AG08396 (cell line): ENCODE results near the gene PRR33.

Experiments
- DNase-seq: peaks from one replicate; pipeline ENCODE4 v3.0.0; 2012; ENCODE audit warnings: low spot score, mixed read lengths

The PRR33 gene

GRCh38 chr11:1862588-1863351 lies 28.9 kb downstream of the PRR33 start:
- DNase-seq = no peak

DNA sequence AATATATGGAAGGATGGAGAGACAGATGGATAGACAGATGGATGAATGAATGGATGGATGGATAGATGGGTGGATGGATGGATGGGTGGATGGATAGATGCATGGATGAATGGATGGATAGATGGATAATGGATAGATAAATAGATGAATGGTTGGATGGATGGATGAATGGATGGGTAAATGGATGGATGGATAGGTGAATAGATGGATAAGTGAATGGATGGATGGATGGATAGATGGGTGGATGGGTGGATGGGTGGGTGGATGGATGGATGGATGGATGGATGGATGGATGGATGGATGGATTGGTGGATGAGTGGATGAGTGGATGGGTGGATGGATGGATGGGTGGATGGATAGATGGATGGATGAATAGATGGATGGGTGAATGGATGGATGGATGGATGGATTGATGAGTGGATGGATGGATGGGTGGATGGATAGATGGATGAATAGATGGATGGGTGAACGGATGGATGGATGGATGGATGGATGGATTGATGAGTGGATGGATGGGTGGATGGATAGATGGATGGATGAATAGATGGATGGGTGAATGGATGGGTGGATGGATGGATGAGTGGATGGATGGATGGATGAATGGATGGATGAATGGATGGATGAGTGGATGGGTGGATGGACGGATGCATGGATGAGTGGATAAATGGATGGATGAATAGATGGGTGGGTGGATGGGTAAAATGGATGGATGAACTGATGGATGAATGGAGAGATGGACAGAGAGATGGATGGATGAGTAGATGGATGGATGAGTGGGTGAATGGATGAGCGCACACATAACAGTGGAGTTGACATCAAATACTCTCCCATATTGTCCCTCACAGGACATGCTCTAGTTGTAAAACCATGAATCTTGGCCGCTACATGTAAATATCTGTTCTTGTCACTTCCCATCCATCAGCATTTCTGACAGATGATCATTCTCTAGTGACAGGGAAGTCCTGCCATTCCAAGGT lies 30.0 kb downstream of the PRR33 start:
- no peak for DNase-seq

GRCh38 chr11:1860108-1860507 lies 31.6 kb downstream of the PRR33 start:
- DNase-seq = no peak

GRCh38 chr11:1859004-1859403 lies 32.7 kb downstream of the PRR33 start:
- DNase-seq = no peak

GRCh38 chr11:1858576-1858975 lies 33.1 kb downstream of the PRR33 start:
- DNase-seq = no peak

GRCh38 chr11:1858154-1858553 lies 33.5 kb downstream of the PRR33 start:
- no peak for DNase-seq

GRCh38 chr11:1857064-1857463 lies 34.6 kb downstream of the PRR33 start:
- DNase-seq = no peak

- no peak for DNase-seq
Observed at GRCh38 chr11:1856306-1857005, 35.2 kb downstream of the PRR33 start.

GRCh38 chr11:1855886-1856265 lies 35.8 kb downstream of the PRR33 start:
- no peak for DNase-seq

DNA sequence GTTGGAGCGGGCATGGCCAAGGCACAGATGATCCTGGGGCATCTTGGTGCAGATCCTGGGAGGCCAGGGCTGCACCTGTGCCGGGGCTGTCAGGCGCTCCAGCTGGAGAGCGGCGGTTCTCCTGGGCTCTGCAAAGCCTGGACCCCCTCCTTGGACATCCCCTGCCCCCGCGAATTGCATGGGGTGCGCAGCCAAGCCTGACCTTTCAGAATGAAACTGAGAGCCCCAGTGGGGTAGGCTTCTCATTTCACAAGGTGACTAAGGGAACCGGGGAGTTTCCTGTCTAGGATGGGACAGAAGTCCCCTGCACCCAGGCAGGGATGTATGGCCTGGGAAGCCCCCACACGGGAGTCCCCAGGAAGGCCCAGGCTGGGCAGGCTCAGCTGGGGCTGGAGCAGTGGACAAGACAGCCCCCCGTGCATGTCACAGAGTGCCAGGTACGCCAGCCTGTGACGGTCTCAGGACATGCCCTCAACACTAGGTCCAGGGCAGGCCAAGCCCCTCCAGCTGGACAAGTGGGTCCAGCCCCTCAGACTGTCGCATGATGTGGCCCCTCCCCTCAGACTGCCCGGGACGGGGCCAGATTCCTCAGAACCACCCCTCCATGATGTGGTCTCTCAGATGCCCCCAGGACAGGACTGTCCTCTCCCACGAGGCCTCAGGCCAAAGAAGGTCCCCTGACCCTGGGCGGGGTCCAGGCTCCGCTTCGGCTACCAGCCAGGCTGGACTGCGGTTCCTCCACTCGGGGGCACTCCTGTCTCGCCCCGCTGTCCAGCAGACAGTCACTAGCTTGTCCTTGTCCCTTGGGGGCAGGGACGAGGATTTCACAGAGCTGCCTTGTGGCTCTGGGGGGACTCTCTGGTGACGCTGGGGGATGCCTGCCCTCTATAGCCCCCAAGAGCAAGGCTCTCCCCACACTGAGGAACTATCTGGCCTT lies 36.5 kb downstream of the PRR33 start:
- DNase-seq = no peak

DNA sequence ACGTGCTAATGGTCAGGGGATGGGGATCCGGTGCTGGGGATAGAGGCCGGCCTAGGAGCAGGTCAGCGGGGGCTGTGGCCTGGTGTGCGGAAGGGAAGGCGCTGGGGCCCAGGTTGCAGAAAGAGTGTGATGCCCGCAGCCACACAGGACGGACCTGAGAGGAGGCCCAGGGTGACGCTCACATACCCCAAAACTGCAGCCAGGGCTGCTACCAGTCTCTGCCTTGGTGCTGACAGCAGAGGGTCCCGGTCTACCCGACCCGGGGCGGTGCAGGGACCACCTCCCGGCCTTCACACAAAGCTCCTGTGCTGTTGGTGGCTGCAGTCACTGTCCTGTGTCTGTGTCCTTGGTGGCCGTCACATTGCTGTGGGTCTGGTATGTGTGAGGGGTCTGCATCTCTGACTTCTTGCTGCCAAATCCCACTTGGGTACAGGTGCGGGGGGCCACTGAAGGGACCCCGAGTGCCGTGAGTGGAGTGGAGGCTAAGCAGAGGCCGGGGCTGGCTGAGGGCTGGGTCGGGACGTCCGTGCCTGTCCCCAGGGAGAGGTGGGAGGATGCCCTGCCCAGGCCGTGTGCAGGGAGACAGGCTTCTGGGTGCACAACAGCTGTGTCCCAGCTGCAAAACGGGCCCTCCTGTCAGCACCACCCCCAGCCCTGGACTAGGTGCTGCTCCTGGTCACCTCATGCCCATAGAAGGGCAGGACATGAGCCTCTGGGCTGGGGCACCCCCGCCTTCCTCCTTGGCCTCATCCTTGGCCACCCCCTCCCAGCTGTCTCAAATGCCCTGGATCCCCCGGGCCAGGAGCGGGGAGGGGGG lies 37.4 kb downstream of the PRR33 start:
- no peak for DNase-seq

DNA sequence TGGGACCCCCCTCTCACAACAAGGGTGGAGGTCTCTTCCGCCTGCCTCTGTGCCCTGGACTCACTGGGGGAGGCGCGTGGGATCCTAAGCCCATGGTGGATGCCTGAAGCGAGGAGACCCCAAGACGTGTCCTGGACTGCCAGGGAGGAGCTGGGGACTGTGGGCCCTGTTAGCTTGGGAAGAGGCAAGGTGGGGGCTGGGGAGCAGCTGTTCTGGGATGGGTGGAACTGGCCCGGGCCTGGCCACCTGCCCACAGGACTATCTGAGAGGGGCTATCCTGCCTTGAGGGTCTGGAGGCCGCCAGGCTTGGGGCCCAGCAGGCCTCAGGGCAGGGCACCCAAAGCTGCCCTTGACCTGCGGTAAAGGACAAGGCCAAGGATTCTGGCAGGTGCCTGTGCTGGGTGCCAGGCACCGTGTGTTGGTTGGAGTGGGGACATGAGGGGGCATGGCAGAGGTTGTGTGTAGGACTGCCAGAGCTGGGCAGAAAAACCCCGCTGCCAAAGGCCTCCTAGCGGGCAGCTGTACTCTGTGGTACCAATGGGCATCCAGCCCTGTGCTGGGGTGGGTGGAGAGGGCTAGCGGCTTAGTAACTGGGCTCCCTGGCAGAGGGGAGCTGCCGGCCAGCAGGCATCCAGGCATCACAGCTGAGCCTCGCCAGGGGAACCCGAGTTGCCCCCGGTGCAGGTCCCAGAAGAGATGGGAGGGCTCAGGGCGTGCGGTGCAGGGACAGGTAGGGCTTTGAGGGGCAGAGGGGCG lies 38.1 kb downstream of the PRR33 start:
- no peak for DNase-seq

DNA sequence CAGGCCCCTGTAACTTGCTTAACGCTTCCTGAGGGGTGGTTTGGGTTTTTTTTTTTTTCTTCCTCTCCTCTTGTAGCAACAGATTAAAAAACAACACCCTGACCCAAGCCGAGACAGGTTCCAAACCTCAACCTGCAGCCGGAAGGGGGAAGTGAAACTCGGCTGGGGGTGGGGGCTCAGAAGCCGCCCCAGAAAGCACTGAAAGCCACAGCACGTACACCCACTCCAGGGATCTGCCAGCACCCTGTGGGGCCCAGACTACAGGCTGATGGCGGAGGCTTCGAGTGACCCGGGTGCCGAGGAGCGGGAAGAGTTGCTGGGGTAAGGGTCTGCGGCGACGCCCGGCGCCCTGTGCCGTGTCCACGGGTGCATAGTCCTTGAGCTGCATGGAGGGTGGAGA lies 38.8 kb downstream of the PRR33 start, which contains the start of gene LSP1:
Gene LSP1, plus strand, starts transcription at position 208 of the 400 bp plus-strand sequence. Its CDS starts 61 bp downstream, at position 269.
- DNase-seq = no peak

- DNase-seq = no peak
Observed at GRCh38 chr11:1852271-1852876, 39.3 kb downstream of the PRR33 start.

- no peak for DNase-seq
Observed at GRCh38 chr11:1851468-1852180, 40.1 kb downstream of the PRR33 start.

DNA sequence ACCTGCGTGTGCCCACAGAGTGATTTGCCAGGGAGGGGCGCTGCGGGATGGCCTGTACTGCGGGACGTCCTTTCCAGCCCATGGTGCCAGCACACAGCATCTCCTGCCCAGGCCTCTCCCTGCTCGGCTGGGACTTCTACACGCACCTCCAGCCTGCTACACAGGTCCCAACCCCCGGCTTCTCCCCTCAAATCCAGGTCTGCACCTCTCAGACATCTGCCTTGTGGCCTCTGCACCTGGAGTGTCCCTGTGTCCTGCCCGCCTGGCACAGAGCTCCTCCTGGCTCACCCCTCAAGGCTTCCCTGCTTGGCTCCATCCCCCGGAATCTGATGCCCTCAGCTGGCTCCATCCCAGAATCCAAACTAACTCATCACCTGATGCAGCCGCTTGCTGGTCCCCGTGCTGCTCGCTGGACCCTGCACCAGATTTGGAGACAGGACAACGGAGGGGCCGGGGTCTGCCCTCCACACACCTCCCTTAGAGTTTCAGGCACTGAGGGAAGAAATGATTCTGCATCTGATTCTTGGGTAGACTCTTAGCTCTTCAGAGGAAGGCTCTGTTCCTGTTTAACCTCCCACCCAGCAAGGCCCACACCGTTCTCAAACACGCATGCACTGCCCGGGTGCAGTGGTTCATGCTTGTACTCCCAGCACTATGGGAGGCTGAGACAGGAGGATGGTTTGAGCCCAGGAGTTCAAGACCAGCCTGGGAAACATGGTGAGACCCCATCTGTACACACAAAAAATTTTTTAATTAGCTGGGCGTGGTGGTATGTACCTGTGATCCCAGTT lies 42.9 kb downstream of the PRR33 start:
- DNase-seq = no peak

DNA sequence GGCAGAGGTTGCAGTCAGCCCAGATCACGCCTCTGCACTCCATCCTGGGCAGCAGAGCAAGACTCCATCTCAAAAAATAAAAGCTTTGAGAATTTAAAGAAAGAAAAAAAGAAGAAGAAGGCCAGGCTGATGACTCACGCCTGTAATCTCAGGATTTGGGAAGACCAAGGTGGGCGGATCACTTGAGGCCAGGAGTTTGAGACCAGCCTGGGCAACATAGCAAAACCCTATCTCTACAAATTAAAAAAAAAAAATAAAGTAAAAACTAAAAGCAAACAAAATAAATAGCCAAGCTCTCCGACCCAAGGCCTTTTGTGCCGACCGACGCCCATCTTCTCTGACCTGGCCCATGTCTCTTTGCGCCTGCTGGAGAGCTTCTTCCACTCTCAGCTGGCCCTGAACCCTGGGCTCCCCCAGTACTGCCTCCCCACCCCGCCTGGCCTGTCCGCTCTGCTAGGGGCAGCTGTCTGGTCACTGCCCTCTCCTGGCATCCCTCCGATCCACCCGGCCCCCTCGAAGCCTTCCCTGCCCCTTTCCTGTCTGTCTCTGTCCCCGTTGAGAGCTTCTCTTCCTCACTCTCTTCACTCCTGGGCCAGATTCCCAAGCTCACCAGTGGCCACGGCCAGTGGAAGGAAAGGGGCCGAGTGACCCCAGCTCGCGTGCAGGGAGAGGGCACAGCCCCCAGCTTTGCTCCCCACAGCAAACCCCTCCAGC lies 43.6 kb downstream of the PRR33 start:
- DNase-seq = no peak
